ENCODE measurements around the gene SLC6A7. TPM values are rescaled to one million over a fixed set of nuclear protein-coding genes. Genes with fewer than 3 reads are reported as not detected.

SLC6A7 gene
- total and polyA plus RNA-seq, 9 donors = 0.02 TPM; not detected in 8

GRCh38 chr5:150144879-150145278, 45.0 kb upstream of the SLC6A7 start:
- Histone ChIP-seq H3K27me3 (no peaks in the 10 kb centered on the region), H3K36me3 (no peaks in the 10 kb centered on the region), H3K27ac (peak overlapping the region; percentile 84 to 92), H3K9me3 (no peaks in the 10 kb centered on the region), H3K4me3 (peak overlapping the region; percentile 29), H3K4me1 (ENCODE audit: insufficient read depth) (peaks cover 58% of the 10 kb centered on the region)
- DNase-seq = no peak
- TF ChIP-seq POLR2A (IDR thresholded peaks at IDR 0.05) = no peak
- TF ChIP-seq EP300 (IDR thresholded peaks at IDR 0.05) = no peak
- TF ChIP-seq CTCF (IDR thresholded peaks at IDR 0.05) = no peak
- 8 to 10% (median 9%) methylated on average over 4 of the region's 4 CpGs for WGBS, 3 donors
- intact Hi-C loops (cut with DNase I) = no loop called here

GRCh38 chr5:150146235-150146634, 43.6 kb upstream of the SLC6A7 start:
- Histone ChIP-seq H3K27ac (peak overlapping the region; percentile 84 to 92), H3K4me1 (ENCODE audit: insufficient read depth) (peaks cover 52% of the 10 kb centered on the region), H3K9me3 (no peaks in the 10 kb centered on the region), H3K27me3 (no peaks in the 10 kb centered on the region), H3K36me3 (no peaks in the 10 kb centered on the region), H3K4me3 (no peak overlapping the region)
- WGBS, 3 donors = 63 to 74% (median 67%) methylated on average over 5 of the region's 5 CpGs
- no peak for TF ChIP-seq POLR2A (IDR thresholded peaks at IDR 0.05)
- TF ChIP-seq EP300 (IDR thresholded peaks at IDR 0.05) = no peak
- no peak for TF ChIP-seq CTCF (IDR thresholded peaks at IDR 0.05)
- no peak for DNase-seq
- intact Hi-C loops (cut with DNase I) = no loop called here

GRCh38 chr5:150146862-150147601, 42.8 kb upstream of the SLC6A7 start:
- Histone ChIP-seq H3K4me3 (peak overlapping the region; percentile 14), H3K36me3 (no peaks in the 10 kb centered on the region), H3K27me3 (no peaks in the 10 kb centered on the region), H3K9me3 (no peaks in the 10 kb centered on the region), H3K4me1 (ENCODE audit: insufficient read depth) (peaks cover 45% of the 10 kb centered on the region), H3K27ac (peak overlapping the region; percentile 84 to 92)
- intact Hi-C loops (cut with DNase I) = no loop called here
- TF ChIP-seq CTCF (IDR thresholded peaks at IDR 0.05) (no peak), EP300 (IDR thresholded peaks at IDR 0.05) (no peak)
- DNase-seq = peak in 1 of 5 donors; percentile 39
- 63 to 71% (median 70%) methylated on average over 14 of the region's 14 CpGs for WGBS, 3 donors

- intact Hi-C loops (cut with DNase I) = no loop called here
- DNase-seq = no peak
- Histone ChIP-seq H3K4me1 (ENCODE audit: insufficient read depth) (peaks cover 42% of the 10 kb centered on the region), H3K27ac (peak overlapping the region; percentile 84 to 92), H3K36me3 (no peaks in the 10 kb centered on the region), H3K9me3 (no peaks in the 10 kb centered on the region), H3K27me3 (no peaks in the 10 kb centered on the region), H3K4me3 (no peak overlapping the region)
- TF ChIP-seq POLR2A (IDR thresholded peaks at IDR 0.05) (no peak), EP300 (IDR thresholded peaks at IDR 0.05) (no peak), CTCF (IDR thresholded peaks at IDR 0.05) (no peak)
- 50 to 54% (median 51%) methylated on average over 7 of the region's 7 CpGs for WGBS, 3 donors
Measured at GRCh38 chr5:150147670-150148069, 42.2 kb upstream of the SLC6A7 start.
